ENCODE data around the gene FBXL13.

Gene FBXL13

GRCh38 chr7:102897856-102898531, 176.6 kb downstream of the FBXL13 start:
- in situ Hi-C loops (cut with HindIII; ENCODE audit: low sequenced_read_pairs): no loop called here
- H3K4me3 ChIP-seq (ENCODE audit: low read depth, low read length): no peak overlapping the region
- no peak for TF ChIP-seq CTCF (IDR thresholded peaks at IDR 0.05; ENCODE audit: low read depth, low read length, missing control alignments)
- DNase-seq (ENCODE audit: low read depth): no peak

DNA sequence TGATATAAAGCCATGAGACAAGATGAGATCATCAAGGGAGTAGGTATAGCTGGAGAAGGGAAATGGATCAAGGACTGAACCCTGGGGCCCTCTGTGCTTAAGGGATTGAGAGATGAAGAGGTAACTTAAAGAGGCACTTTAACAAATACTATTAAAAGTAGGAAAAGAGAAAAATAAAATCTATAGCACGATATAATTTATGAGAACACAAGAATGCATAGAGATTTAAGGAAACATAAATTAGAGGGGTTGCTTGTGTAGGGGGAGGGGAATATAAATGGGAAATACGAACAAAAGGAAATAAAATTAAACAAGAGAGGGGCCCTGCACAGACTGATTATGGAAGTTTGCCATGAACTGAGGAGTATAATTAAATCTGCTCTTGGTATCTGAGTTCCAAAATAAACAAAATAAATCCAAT, 177.4 kb downstream of the FBXL13 start:
- in situ Hi-C loops (cut with HindIII; ENCODE audit: low sequenced_read_pairs): no loop called here
- no peak overlapping the region for H3K4me3 ChIP-seq (ENCODE audit: low read depth, low read length)
- TF ChIP-seq CTCF (IDR thresholded peaks at IDR 0.05; ENCODE audit: low read depth, low read length, missing control alignments): no peak
- no peak for DNase-seq (ENCODE audit: low read depth)

GRCh38 chr7:102896585-102896984, 178.0 kb downstream of the FBXL13 start:
- in situ Hi-C loops (cut with HindIII; ENCODE audit: low sequenced_read_pairs): no loop called here
- no peak for DNase-seq (ENCODE audit: low read depth)
- TF ChIP-seq CTCF (IDR thresholded peaks at IDR 0.05; ENCODE audit: low read depth, low read length, missing control alignments): no peak
- no peak overlapping the region for H3K4me3 ChIP-seq (ENCODE audit: low read depth, low read length)

- no peak for TF ChIP-seq CTCF (IDR thresholded peaks at IDR 0.05; ENCODE audit: low read depth, low read length, missing control alignments)
- in situ Hi-C loops (cut with HindIII; ENCODE audit: low sequenced_read_pairs): no loop called here
- no peak overlapping the region for H3K4me3 ChIP-seq (ENCODE audit: low read depth, low read length)
- no peak for DNase-seq (ENCODE audit: low read depth)
These were observed 179.0 kb downstream of the FBXL13 start for GRCh38 chr7:102895602-102896001.

DNA sequence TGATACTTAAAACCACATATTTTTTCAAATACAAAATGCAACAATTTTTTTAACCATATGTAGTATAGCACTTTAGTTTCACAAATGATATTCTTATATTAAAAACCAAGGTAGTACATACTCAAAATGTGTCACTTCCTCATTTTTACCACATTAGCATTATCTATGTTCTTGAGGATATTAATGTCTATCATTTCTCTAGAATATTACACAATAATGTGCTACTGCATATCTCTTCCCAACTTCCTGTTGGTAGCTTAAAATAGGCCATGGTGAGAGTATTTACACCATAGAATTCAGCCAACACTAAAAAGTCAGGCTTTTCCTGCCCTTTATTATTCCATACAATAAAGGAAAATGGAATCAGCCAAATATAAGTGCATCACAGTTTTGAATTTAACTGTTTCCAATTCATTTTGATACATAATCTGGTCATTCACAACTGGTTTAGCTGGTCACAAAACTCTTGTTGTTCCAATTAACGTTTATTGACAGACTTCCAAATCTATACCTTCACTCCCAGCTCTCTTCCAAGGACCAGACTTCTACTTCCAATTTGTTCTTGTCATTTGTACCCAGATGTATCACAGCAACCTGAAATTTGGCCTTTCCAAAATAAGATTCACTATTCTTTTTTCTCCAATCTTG, 181.8 kb downstream of the FBXL13 start:
- DNase-seq (ENCODE audit: low read depth): no peak
- in situ Hi-C loops (cut with HindIII; ENCODE audit: low sequenced_read_pairs): loop anchor here (5.0 kb wide), 1 partner anchor 50 kb away; no protein-coding TSS in a partner anchor
- no peak overlapping the region for H3K4me3 ChIP-seq (ENCODE audit: low read depth, low read length)
- TF ChIP-seq CTCF (IDR thresholded peaks at IDR 0.05; ENCODE audit: low read depth, low read length, missing control alignments): no peak

- TF ChIP-seq CTCF (IDR thresholded peaks at IDR 0.05; ENCODE audit: low read depth, low read length, missing control alignments): no peak
- in situ Hi-C loops (cut with HindIII; ENCODE audit: low sequenced_read_pairs): loop anchor here (5.0 kb wide), 1 partner anchor 51 kb away; no protein-coding TSS in a partner anchor
- H3K4me3 ChIP-seq (ENCODE audit: low read depth, low read length): no peak overlapping the region
- DNase-seq (ENCODE audit: low read depth): peak; percentile 92
These were observed 182.8 kb downstream of the FBXL13 start for GRCh38 chr7:102891693-102892261.
